ENCODE data around the gene CABLES1. TPM values are rescaled to one million over a fixed set of nuclear protein-coding genes. Genes with fewer than 3 reads are reported as not detected.

CABLES1 gene
- total RNA-seq, 4 donors from 2014 or later, result 1.5 to 11.9 (median 6.1) TPM

DNA sequence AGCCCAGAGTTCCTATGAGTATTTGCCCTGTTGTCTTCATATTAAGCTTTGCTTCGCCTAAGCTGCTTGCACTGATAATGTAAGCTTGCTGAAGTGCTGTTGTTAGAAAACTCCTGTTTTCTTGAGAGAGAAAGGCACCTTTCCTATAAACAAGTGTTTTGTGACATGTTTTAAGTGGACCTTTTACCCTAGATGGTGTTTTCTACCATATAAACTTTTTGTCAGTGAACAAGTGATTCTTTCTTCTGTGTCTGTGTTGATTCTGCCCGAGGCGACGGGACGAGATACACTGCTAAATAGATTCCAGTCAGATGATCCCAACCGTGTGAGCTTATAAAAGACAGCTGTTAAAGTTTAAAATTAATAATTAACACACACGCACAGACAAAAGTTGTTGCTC lies 24.1 kb downstream of the CABLES1 start:
- TF ChIP-seq POLR2AphosphoS5 (IDR thresholded peaks at IDR 0.05), result no peak
- no peak for TF ChIP-seq POLR2A (IDR thresholded peaks at IDR 0.05)
- TF ChIP-seq, protein P1, sequence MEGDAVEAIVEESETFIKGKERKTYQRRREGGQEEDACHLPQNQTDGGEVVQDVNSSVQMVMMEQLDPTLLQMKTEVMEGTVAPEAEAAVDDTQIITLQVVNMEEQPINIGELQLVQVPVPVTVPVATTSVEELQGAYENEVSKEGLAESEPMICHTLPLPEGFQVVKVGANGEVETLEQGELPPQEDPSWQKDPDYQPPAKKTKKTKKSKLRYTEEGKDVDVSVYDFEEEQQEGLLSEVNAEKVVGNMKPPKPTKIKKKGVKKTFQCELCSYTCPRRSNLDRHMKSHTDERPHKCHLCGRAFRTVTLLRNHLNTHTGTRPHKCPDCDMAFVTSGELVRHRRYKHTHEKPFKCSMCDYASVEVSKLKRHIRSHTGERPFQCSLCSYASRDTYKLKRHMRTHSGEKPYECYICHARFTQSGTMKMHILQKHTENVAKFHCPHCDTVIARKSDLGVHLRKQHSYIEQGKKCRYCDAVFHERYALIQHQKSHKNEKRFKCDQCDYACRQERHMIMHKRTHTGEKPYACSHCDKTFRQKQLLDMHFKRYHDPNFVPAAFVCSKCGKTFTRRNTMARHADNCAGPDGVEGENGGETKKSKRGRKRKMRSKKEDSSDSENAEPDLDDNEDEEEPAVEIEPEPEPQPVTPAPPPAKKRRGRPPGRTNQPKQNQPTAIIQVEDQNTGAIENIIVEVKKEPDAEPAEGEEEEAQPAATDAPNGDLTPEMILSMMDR (IDR thresholded peaks at IDR 0.05), result no peak
- no peak for TF ChIP-seq EP300 (IDR thresholded peaks at IDR 0.05; ENCODE audit: low read depth)
- Histone ChIP-seq H3K27me3 (no peaks in the 10 kb centered on the region), H3K9me3 (no peaks in the 10 kb centered on the region), H3K27ac (no peak overlapping the region), H3K36me3 (no peaks in the 10 kb centered on the region), H3K4me1 (peaks cover 0 to 7% (median 0%) of the 10 kb centered on the region in 4 donors), H3K4me3 (no peak overlapping the region)
- DNase-seq, result no peak
- in situ Hi-C loops (cut with MboI; ENCODE audit: low pct_ligation_motif_present in 1 of 4, low pct_unique_long_range_greater_than_20kb in 1 of 4, low sequenced_read_pairs in 3 of 4), result no loop called here
- WGBS, 2 donors (ENCODE audit: low coverage in 1 of 2), result 49 to 51% methylated on average over 6 to 7 of the region's 7 CpGs
- intact Hi-C loops (cut with DNase I; ENCODE audit: low total_unique reads), result no loop called here

DNA sequence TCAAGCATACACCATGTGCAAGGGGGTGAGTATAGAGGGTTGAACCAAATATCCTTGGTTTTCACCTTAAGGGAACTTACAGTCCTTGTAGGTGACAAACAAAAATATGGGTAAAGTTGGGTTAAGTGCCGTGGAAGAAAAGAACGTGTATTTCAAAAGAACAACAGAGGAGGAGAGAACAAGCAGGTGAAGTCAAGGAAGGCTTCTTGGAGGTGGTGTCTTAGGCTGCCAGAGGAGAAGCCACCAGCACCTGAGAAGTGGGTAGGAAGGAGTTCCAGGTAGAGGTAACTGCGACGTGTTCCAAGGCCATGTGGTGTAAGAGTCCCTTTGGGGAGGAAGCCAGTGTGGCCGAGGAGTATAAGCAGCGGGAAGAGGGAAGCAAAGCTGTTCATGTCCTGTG lies 27.2 kb downstream of the CABLES1 start:
- no peaks in the 10 kb centered on the region for H3K27me3 ChIP-seq
- TF ChIP-seq EP300 (IDR thresholded peaks at IDR 0.05; ENCODE audit: low read depth) (no peak), POLR2AphosphoS5 (IDR thresholded peaks at IDR 0.05) (no peak), POLR2A (IDR thresholded peaks at IDR 0.05) (no peak)
- TF ChIP-seq, protein P1 (IDR thresholded peaks at IDR 0.05), result no peak
- no peak overlapping the region for H3K27ac ChIP-seq
- no peaks in the 10 kb centered on the region for H3K36me3 ChIP-seq
- no peak overlapping the region for H3K4me3 ChIP-seq
- H3K9me3 ChIP-seq, result no peaks in the 10 kb centered on the region
- peaks cover 0 to 7% (median 0%) of the 10 kb centered on the region in 4 donors for H3K4me1 ChIP-seq
- intact Hi-C loops (cut with DNase I; ENCODE audit: low total_unique reads) (no loop called here), in situ Hi-C loops (cut with MboI; ENCODE audit: low pct_ligation_motif_present in 1 of 4, low pct_unique_long_range_greater_than_20kb in 1 of 4, low sequenced_read_pairs in 3 of 4) (no loop called here)
- no peak for DNase-seq
- 76 to 87% methylated on average over 6 of the region's 6 CpGs for WGBS, 2 donors (ENCODE audit: low coverage in 1 of 2)

DNA sequence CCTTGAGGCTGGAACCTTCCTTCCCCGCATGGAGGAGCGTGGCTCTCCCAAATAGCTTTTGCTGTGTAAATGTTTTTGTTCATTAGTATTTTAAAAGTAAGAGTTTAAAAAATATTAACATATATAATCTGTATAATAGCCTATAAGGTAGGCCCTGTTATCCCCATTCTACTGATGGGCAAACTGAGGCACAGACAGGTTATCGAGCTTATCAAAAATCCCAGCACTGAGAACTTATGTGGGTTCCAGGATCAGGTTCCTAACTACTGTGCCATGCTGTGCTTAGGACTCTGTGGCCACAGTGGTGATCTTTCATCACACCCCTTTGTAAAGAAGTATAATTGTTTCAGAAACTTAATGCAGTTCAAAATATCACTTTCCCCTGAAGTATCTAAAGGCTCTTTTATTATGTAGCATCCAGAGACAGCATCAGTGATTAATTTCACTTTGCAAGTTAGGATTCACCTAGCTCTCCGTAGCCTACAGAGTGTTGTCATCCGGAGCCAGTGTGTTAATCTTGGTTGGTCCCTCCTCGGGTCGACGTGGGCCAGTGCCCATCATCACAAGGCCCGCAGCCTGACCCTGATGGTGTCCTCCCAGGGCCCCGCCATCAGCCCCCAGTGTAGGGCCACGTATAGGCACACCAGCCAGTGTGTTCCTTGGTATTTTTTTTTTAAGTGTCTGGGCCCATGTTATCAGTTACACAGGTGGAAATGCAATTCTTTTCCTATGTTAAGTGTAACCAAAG lies 28.7 kb downstream of the CABLES1 start:
- DNase-seq, result no peak
- Histone ChIP-seq H3K27ac (no peak overlapping the region), H3K27me3 (no peaks in the 10 kb centered on the region), H3K36me3 (no peaks in the 10 kb centered on the region), H3K4me1 (peaks cover 0 to 7% (median 0%) of the 10 kb centered on the region in 4 donors), H3K9me3 (no peaks in the 10 kb centered on the region), H3K4me3 (no peak overlapping the region)
- in situ Hi-C loops (cut with MboI; ENCODE audit: low pct_ligation_motif_present in 1 of 4, low pct_unique_long_range_greater_than_20kb in 1 of 4, low sequenced_read_pairs in 3 of 4) (no loop called here), intact Hi-C loops (cut with DNase I; ENCODE audit: low total_unique reads) (no loop called here)
- WGBS, 2 donors (ENCODE audit: low coverage in 1 of 2), result 66 to 87% methylated on average over 3 to 11 of the region's 11 CpGs
- TF ChIP-seq POLR2A (IDR thresholded peaks at IDR 0.05) (no peak), EP300 (IDR thresholded peaks at IDR 0.05; ENCODE audit: low read depth) (no peak), POLR2AphosphoS5 (IDR thresholded peaks at IDR 0.05) (no peak)
- TF ChIP-seq, protein P1 (IDR thresholded peaks at IDR 0.05), result no peak

DNA sequence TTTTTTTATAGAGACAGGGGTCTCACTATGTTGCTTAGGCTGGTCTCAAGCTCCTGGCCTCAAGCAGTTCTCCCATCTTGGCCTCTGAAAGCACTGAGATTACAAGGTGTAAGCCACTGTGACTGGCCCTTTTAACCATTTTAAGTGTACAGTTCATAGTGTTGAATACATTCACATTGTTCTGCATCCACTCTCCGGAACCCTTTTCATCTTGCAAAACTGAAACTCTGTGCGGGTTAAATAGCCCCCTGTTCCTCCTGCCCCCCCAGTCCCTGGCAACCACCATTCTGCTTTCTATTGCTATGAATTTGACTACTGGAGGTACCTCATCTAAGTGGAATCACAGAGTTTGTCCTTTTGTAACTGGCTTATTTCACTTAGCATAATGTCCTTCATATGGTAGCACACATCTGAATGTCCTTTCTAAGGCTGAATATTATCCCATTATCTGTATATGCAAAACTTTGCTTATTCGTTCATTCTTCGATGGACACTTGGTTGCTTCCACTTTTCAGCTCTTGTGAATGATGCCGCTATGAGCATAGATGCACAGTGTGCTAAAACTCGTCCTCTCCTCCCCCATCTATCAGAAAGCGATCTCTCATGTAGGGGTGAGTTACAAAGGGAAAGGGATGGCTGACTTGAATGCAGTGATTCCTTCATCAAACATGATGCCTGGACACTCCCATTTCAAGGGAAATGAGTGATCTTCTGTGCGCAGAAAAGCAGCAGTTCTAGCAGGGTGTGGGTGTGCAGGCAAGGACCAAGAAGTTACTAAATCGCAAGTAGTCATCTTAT lies 30.2 kb downstream of the CABLES1 start:
- in situ Hi-C loops (cut with MboI; ENCODE audit: low pct_ligation_motif_present in 1 of 4, low pct_unique_long_range_greater_than_20kb in 1 of 4, low sequenced_read_pairs in 3 of 4), result no loop called here
- Histone ChIP-seq H3K4me1 (no peaks in the 10 kb centered on the region), H3K27ac (no peak overlapping the region), H3K36me3 (no peaks in the 10 kb centered on the region), H3K4me3 (no peak overlapping the region), H3K27me3 (no peaks in the 10 kb centered on the region), H3K9me3 (no peaks in the 10 kb centered on the region)
- TF ChIP-seq, protein P1 (IDR thresholded peaks at IDR 0.05), result no peak
- TF ChIP-seq POLR2A (IDR thresholded peaks at IDR 0.05) (no peak), EP300 (IDR thresholded peaks at IDR 0.05; ENCODE audit: low read depth) (no peak), POLR2AphosphoS5 (IDR thresholded peaks at IDR 0.05) (no peak)
- DNase-seq, result no peak
- 87 to 96% methylated on average over 7 to 9 of the region's 9 CpGs for WGBS, 2 donors (ENCODE audit: low coverage in 1 of 2)
- intact Hi-C loops (cut with DNase I; ENCODE audit: low total_unique reads), result no loop called here

All from transverse colon (tissue), 4 donors.